PC-3 (cell line): Measurements from ENCODE around the gene COL4A3. TPM values are rescaled to one million over a fixed set of nuclear protein-coding genes. Genes with fewer than 3 reads are reported as not detected.

Source experiments
- ATAC-seq: fragments of 200-7000 bp; cut with Tn5 transposase; 2 replicates; pipeline ENCODE4 v1.9.1; 2020; ENCODE audit warnings: mild to moderate bottlenecking, moderate library complexity
- BruUV-seq: library from RNA; stranded (reverse); fragments of 400-500 nt; replicated peaks from 2 replicates; lab custom pipeline; 2021; lab: Mats Ljungman, UMichigan
- CTCF ChIA-PET: fragments of 300-600 bp; sonication (Branson Sonifier 250); formaldehyde crosslinking; loops from one replicate; lab custom pipeline; 2022; ENCODE audit warnings: antibody characterized with exemption; lab: Charles Lee
- POLR2A ChIA-PET: fragments of 300-600 bp; sonication (Branson Sonifier 250); formaldehyde crosslinking; loops from one replicate; lab custom pipeline; 2022; ENCODE audit warnings: antibody characterized with exemption; ENCODE audit not compliant: unreplicated experiment; lab: Charles Lee
- DNase-seq: peaks from one replicate; pipeline ENCODE4 v3.0.0-alpha.2; 2015
- H2AFZ ChIP-seq: fragments of 300-600 bp; sonication (generic); 2 replicates; pipeline ENCODE4 v1.6.0; 2016; ENCODE audit warnings: antibody characterized with exemption, low read length
- H3F3A ChIP-seq: fragments of 300-600 bp; sonication (generic); one replicate; pipeline ENCODE4 v1.6.0; 2017; ENCODE audit warnings: antibody characterized with exemption, low read length, control low read depth, mild to moderate bottlenecking; ENCODE audit not compliant: unreplicated experiment
- H3K27ac ChIP-seq: fragments of 300-600 bp; sonication (generic); 2 replicates; pipeline ENCODE4 v1.5.1; 2016; ENCODE audit warnings: mild to moderate bottlenecking, low read length
- H3K27me3 ChIP-seq: fragments of 300-600 bp; sonication (generic); 2 replicates; pipeline ENCODE4 v1.6.1; 2016; ENCODE audit warnings: low read length, mixed read lengths
- H3K36me3 ChIP-seq: fragments of 300-600 bp; sonication (generic); 2 replicates; pipeline ENCODE4 v1.6.1; 2016; ENCODE audit warnings: low read depth, mixed run types, low read length, mixed read lengths
- H3K4me1 ChIP-seq: fragments of 300-600 bp; sonication (generic); 2 replicates; pipeline ENCODE4 v1.5.1; 2016; ENCODE audit warnings: low read length; ENCODE audit not compliant: insufficient read depth
- H3K4me2 ChIP-seq: fragments of 300-600 bp; sonication (generic); 2 replicates; pipeline ENCODE4 v1.6.0; 2016; ENCODE audit warnings: low read length
- H3K4me3 ChIP-seq: fragments of 300-600 bp; sonication (generic); 2 replicates; pipeline ENCODE4 v1.5.1; 2016; ENCODE audit warnings: mild to moderate bottlenecking, low read length, mixed read lengths
- H3K79me2 ChIP-seq: fragments of 300-600 bp; sonication (generic); 2 replicates; pipeline ENCODE4 v1.6.1; 2017; ENCODE audit warnings: low read length, mixed read lengths
- H3K9ac ChIP-seq: fragments of 300-600 bp; sonication (generic); 2 replicates; pipeline ENCODE4 v1.6.0; 2016; ENCODE audit warnings: mild to moderate bottlenecking, low read length
- H3K9me2 ChIP-seq: fragments of 300-600 bp; sonication (generic); replicated peaks from 2 replicates; pipeline ENCODE4 v1.6.1; 2016; ENCODE audit warnings: mixed run types, low read length, mixed read lengths
- H3K9me3 ChIP-seq: fragments of 300-600 bp; sonication (generic); 2 replicates; pipeline ENCODE4 v1.6.1; 2016; ENCODE audit warnings: low read length, mixed read lengths
- H4K20me1 ChIP-seq: fragments of 300-600 bp; sonication (generic); 2 replicates; pipeline ENCODE4 v1.6.1; 2016; ENCODE audit warnings: low read length, mixed read lengths
- CTCF ChIP-seq: fragments of 300-600 bp; sonication (generic); conservative IDR thresholded peaks from 2 replicates; pipeline ENCODE4 v1.5.1; 2017; ENCODE audit warnings: antibody characterized with exemption, low read depth, mild to moderate bottlenecking, low read length
- EZH2 ChIP-seq: fragments of 300-600 bp; sonication (generic); IDR thresholded peaks from one replicate; pipeline ENCODE4 v1.6.1; 2017; ENCODE audit warnings: antibody characterized with exemption, mild to moderate bottlenecking, low read length; ENCODE audit not compliant: unreplicated experiment
- EZH2phosphoT487 ChIP-seq: fragments of 300-600 bp; sonication (generic); IDR thresholded peaks from 2 replicates; pipeline ENCODE4 v1.6.1; 2018; ENCODE audit warnings: mild to moderate bottlenecking, antibody characterized with exemption, low read length, borderline replicate concordance
- intact Hi-C: fragments of 100-400 bp; cut with micrococcal nuclease; formaldehyde crosslinking; loops from 2 replicates; pipeline ENCODE4 v1.9.0; 2023
- total RNA-seq: library from RNA; depleted of rRNA; stranded (reverse); fragments of >200 nt; gene quantifications from 2 replicates; pipeline ENCODE4 v1.2.3, GENCODE V29; 2014

The COL4A3 gene
- total RNA-seq, 1 experiment from 2014 or later, result 0.73 TPM

- POLR2A ChIA-PET, result no interaction called here
- CTCF ChIA-PET, result interaction anchor here (0.6 kb wide), 1 partner anchor 9 kb away, joined by 4 read pairs; no protein-coding TSS in a partner anchor
- H3K79me2 ChIP-seq, result no peaks in the 10 kb centered on the region
- peaks cover 15% of the 10 kb centered on the region for H3K4me1 ChIP-seq
- intact Hi-C loops, result no loop called here
- H3K9me3 ChIP-seq, result no peaks in the 10 kb centered on the region
- DNase-seq, result no peak
- no peak overlapping the region for H2AFZ ChIP-seq
- H3K36me3 ChIP-seq, result peaks cover 17% of the 10 kb centered on the region; the same call in 1 of the 2 replicates
- no peaks in the 10 kb centered on the region for H3K27me3 ChIP-seq
- TF ChIP-seq EZH2, result no peak
- no peak for TF ChIP-seq CTCF
- TF ChIP-seq EZH2phosphoT487, result no peak
- no peaks in the 10 kb centered on the region for H3K9me2 ChIP-seq
- BruUV-seq, result no TSS peak
- H4K20me1 ChIP-seq, result no peaks in the 10 kb centered on the region
- H3K9ac ChIP-seq, result no peak overlapping the region
- H3F3A ChIP-seq, result no peaks in the 10 kb centered on the region
- no peak overlapping the region for H3K4me3 ChIP-seq
- no peak for ATAC-seq
- no peak overlapping the region for H3K4me2 ChIP-seq
- H3K27ac ChIP-seq, result no peak overlapping the region
Observed at GRCh38 chr2:227348324-227348723, 183.9 kb downstream of the COL4A3 start.

GRCh38 chr2:227349989-227350612 is 185.7 kb downstream of the COL4A3 start:
- Histone ChIP-seq H3K9me3 (no peaks in the 10 kb centered on the region), H3K9me2 (no peaks in the 10 kb centered on the region), H3F3A (no peaks in the 10 kb centered on the region), H4K20me1 (no peaks in the 10 kb centered on the region), H3K27me3 (no peaks in the 10 kb centered on the region), H3K9ac (no peak overlapping the region), H2AFZ (no peak overlapping the region), H3K4me2 (peak overlapping the region; percentile 23; the same call in 1 of the 2 replicates), H3K4me3 (no peak overlapping the region), H3K27ac (peak overlapping the region; percentile 13; the same call in 1 of the 2 replicates), H3K4me1 (peaks cover 15% of the 10 kb centered on the region), H3K79me2 (no peaks in the 10 kb centered on the region), H3K36me3 (peaks cover 17% of the 10 kb centered on the region; the same call in 1 of the 2 replicates)
- intact Hi-C loops, result no loop called here
- DNase-seq, result peak; percentile 52
- peak; percentile 73 for ATAC-seq
- POLR2A ChIA-PET, result no interaction called here
- CTCF ChIA-PET, result no interaction called here
- no TSS peak for BruUV-seq
- TF ChIP-seq EZH2phosphoT487 (no peak), EZH2 (no peak), CTCF (no peak)

GRCh38 chr2:227351639-227352038 is 187.2 kb downstream of the COL4A3 start:
- Histone ChIP-seq H3K27me3 (no peaks in the 10 kb centered on the region), H3K9me2 (no peaks in the 10 kb centered on the region), H2AFZ (no peak overlapping the region), H3K4me3 (no peak overlapping the region), H3K27ac (no peak overlapping the region), H3K4me2 (no peak overlapping the region), H3K36me3 (peaks cover 19% of the 10 kb centered on the region; the same call in 1 of the 2 replicates), H3K9ac (no peak overlapping the region), H3K9me3 (no peaks in the 10 kb centered on the region), H3F3A (no peaks in the 10 kb centered on the region), H4K20me1 (no peaks in the 10 kb centered on the region), H3K4me1 (peaks cover 15% of the 10 kb centered on the region), H3K79me2 (no peaks in the 10 kb centered on the region)
- DNase-seq (no peak), ATAC-seq (no peak)
- ChIA-PET CTCF (interaction anchor here (0.6 kb wide), 2 partner anchors 194 to 768 kb away, joined by 3 to 10 read pairs; no protein-coding TSS in a partner anchor), POLR2A (no interaction called here)
- no peak for TF ChIP-seq EZH2
- BruUV-seq, result no TSS peak
- intact Hi-C loops, result no loop called here
